Ovary (tissue), 3 donors: ENCODE data around the gene SMARCB1.

Experiments
- CTCF ChIP-seq, 3 donors: fragments of 450-650 bp in 2 of 3; fragments of 200-600 bp in 1 of 3; IDR thresholded peaks; one replicate each; pipeline versions ENCODE4 v1.5.1 to v1.8.0; 2016 to 2022; ENCODE audit warnings: antibody characterized with exemption in 3 of 3, mild to moderate bottlenecking in 1 of 3
- EP300 ChIP-seq: sonication (generic); formaldehyde crosslinking; IDR thresholded peaks from one replicate; pipeline ENCODE4 v1.6.1; 2017; ENCODE audit warnings: antibody characterized with exemption
- donor health status: DM: no; HTN: no; CAD: no.

- TF ChIP-seq CTCF (IDR thresholded peaks at IDR 0.05) (no peak), EP300 (no peak)
Observed at GRCh38 chr22:23767303-23767672, 19.5 kb upstream of the SMARCB1 start.
